Measurements from ENCODE around the gene MGMT.

MGMT gene

DNA sequence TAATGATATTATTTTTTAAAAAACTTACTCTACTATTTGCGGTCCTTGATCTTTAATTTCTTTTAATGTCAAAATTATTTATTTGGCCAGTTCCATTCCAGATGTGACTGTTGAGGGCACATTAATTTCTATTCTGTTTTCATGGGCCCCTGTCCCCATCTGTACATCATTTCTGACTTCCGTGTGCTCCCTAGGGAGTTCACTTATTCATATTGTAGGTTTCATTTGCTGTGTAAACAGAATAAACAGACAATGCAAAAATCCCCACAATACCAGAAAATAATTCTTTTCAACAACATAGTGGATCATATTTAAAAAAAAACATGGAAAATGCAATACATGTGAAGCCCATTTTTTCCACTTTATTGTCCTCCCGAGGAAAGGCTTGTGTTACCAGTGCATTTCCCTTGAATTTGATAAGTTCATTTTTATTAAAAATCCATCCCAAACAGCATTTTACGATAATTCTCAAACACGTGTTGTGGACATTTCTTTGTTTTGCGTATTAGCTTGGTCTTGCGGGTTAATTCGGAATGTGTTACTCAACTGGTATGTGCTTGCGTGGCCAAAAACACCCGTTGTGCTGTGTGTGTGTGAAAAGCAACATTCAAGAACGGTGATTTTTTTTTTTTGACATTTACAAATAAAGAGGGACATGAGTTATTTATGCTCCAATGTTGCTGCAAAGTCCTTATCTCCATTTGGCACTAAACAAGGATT is 138.4 kb downstream of the MGMT start:
- H3K4me3 ChIP-seq (ENCODE audit: low read depth, low read length), result no peak overlapping the region
- peak; percentile 5 for DNase-seq (ENCODE audit: low read depth)

DNA sequence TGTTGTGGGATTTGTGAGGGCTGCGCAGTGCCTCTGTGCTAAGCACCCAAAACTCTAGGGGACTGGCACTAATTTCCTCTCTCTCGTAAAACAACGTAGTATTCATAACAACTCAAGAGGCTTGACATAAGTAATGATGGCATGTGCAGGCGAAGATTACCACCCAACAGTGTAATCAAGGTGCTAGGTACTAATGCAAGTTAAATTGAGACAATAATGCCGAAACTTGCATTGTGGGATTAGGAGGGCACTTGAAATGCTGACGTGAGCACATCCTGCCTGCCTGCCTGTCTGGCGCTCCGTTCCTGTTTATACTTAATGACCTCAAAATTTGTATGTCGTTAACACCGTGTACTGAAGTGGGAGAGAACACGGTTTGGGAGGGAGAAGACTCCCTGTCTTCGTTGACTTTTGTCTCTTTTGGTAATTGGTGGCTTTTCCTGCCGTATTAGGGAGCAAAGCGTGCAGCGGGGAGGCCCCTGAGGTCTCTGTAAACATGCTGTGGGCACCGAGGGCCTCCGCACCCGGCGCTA is 139.0 kb downstream of the MGMT start:
- no peak for DNase-seq (ENCODE audit: low read depth)
- no peak overlapping the region for H3K4me3 ChIP-seq (ENCODE audit: low read depth, low read length)

DNA sequence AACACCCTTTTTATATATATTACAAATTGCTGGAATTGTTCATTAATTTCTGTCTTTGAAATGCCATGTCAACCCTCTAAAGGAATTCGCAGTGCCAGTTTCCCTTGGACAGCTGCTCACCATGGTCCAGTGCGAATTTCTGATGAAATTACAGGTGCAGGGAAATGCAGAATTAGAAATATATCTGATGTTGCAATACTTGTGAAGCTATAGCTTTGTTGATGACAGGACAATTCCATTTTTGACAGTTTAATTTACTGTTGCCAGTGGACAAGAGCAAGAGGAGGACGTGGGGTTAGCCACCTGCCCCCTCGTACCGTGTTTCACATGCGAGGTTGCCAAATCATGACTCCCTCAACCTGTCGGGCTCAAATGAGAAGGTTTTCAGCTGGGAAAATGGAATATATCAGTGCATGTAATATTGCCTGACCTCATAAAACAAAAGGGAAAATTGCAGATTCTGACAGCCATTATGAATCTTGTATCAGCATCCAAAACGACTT is 140.6 kb downstream of the MGMT start:
- DNase-seq (ENCODE audit: low read depth), result no peak
- no peak overlapping the region for H3K4me3 ChIP-seq (ENCODE audit: low read depth, low read length)

DNA sequence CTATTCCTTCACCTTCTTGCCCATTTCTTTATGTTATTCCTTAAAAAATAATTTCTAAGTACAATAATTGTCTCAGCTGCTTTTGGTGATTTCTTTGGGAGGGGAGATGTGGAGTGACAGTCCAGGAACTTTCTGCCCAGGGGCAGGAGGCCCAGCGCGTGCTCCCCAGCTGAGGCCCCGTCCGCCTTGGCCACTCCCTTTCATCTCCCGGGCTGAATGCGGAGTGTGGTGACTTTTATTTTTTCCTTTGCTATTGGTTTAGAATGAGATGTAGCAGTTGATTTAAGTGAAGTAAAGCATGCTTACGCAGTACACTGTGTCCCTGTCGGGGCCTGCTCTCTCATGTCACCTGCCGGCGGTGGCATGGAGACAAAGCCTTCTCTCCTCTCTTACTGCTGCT is 141.6 kb downstream of the MGMT start:
- no peak overlapping the region for H3K4me3 ChIP-seq (ENCODE audit: low read depth, low read length)
- DNase-seq (ENCODE audit: low read depth), result no peak

DNA sequence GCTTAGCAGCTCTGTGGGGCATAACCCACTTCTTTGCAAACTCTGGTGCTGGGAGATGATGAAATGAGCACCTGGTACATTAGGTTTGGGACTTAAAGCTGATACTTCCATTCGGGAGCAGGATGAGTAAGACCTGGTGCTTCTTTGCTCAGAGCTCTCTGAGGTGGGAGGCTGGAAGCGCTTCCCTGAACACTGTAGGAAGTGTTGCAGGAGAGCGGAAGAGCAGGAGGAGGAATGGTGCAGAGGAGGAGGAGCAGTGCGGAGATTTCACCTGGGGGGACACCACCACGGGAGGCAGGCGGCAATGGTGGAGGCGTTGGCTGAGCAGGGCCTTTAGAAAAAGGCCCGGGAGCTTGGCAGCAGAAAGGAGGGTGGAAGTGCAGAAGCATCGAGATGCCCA is 142.5 kb downstream of the MGMT start:
- no peak for DNase-seq (ENCODE audit: low read depth)

DNA sequence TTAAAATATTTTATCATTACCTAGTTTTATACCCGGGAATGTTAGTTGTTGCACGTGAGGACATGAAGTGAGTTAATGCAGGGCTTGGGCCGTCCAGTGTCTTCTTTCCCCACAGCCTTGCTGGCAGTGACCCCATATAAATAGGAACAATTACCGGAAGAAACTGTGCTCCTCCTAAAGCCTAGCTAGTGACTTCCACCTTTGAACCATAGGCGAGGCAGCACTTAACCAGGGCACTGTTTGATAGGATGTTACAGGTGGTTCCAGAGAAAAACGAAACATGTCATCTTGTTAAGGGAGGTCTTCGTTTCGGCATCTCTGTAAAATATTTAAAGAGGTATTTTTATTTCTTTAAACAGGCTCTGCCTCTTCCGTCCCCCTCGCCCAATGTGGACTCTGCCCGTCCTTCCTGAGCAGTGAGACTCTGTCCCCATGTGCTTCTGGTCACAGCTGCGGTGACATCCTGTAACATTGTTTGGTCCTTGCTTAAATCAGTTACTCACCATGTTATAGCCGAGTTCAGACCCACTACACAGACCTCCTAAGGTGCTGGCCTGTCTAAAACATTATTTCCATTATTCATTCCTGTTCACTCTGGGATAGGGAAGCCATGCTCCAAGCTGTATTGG is 145.6 kb downstream of the MGMT start:
- H3K4me3 ChIP-seq (ENCODE audit: low read depth, low read length), result no peak overlapping the region
- DNase-seq (ENCODE audit: low read depth), result no peak

More for the DNA sequence above, 142.5 kb downstream of the MGMT start:
- H3K4me3 ChIP-seq (ENCODE audit: low read depth, low read length), result no peak overlapping the region

DNA sequence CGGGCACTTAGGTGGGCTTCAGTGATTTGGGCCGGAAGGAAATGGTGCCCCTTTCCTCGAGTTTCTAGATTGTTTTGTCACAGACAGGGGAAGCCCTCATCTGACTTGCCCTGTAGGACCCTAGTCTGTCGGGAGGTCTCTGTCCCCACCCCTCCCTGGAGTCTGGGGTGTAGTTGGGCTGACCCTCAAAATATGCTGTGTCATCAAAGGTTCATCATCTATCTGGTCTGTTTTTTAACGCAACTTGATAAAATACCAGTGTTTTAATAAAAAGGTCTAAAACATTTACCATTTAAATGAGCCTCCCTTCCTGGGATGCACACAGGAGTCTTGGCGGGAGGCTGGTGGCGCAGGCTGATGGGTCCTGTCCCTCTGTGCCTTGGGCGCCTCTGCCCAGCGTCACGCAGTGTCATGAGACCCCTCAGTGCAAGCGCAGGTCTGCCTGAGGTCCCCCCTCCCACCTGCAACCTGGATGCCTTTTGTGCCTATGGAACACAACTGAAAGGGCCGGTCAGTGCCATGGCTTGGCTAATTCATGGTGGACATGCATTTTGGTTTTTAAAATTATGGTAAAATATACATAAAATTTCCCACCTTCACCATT is 146.4 kb downstream of the MGMT start:
- H3K4me3 ChIP-seq (ENCODE audit: low read depth, low read length), result no peak overlapping the region
- DNase-seq (ENCODE audit: low read depth), result no peak

DNA sequence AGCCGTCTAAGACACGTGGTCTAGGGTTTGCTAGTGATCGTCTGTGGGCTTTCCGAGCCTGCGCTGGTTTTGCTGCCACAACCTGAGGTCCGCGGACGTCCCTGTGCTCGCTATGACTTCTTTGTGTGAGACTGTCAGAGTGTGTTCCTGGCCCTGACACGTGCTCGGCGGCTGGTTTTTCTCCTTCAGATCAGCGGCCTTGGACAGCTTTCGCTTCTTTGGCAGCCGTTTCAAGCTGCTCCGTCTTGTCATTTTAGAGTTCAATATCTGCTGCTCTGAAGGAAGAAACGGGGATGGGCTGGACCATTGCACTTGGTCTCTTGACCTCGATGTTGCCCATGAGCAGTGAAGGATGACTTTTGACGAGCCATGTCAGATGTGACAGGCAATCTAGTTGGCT is 147.3 kb downstream of the MGMT start:
- no peak for DNase-seq (ENCODE audit: low read depth)
- H3K4me3 ChIP-seq (ENCODE audit: low read depth, low read length), result no peak overlapping the region

DNA sequence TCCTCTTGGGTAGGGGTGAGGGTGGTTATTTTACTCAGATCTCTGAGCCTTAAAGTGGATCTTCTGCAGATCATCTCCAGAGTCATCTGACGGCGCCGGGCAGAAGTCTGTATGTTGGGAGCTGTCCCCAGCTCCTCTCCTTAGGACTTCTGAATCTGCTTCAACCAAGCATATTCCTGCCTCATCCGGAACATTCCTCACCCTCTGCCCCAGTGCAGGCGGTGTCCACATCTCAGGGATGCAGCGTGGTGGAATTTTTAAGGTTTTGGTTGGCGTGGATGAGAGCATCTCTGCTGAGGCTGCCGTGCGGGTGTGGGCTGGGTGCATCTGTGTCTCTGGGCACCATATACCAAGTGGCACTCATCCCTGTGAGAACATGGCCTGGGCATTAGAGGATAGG is 148.3 kb downstream of the MGMT start:
- no peak for DNase-seq (ENCODE audit: low read depth)

DNA sequence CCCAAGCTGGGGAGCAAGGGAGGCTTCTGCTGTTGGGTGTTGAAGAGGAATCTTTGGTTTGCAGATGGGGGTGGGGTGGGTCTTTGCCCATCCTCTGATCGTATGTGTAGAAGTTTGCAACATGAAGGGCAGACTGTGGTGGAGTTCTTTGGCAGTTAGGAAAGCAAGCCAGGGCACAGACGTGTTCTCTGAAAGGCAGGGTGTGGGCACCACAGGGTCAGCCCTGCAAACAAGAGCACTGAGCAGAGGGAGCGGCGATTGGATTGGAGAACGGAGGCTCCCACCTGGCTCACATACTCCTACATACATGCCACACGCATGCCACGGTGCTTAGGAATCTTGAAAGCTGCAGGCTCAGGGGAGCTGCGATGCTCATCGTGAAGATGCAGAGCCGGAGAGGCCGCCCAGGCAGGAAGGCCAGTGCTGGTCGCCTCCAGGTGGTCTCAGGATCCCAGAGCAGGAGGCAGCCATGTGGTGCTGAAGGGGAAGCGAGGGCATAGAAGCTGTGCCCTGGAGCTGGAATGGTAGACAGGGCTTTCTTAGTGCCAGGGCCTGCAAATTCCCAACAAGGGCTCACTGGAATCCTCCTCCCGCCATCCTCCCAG is 149.0 kb downstream of the MGMT start:
- no peak for DNase-seq (ENCODE audit: low read depth)
- no peak overlapping the region for H3K4me3 ChIP-seq (ENCODE audit: low read depth, low read length)

More for the DNA sequence above, 148.3 kb downstream of the MGMT start:
- no peak overlapping the region for H3K4me3 ChIP-seq (ENCODE audit: low read depth, low read length)

DNA sequence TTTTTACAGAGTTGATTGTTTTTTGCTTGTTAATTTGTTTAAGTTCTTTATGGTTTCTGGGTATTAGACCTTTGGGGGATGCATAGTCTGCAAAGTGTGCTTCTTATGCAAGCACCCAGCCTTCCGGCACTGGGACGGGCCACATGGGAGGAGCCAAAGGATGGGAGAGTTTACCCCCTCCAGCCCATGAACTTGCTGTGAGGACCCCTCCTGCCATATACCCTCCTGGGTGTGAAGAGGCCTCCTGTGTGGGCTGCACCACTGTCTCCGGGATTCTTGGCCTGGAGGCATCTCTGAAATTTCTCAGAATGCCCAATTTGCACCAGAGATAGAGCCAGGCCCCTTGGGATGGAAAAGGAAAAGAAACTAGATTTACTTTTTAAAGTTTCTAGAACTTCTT is 150.7 kb downstream of the MGMT start:
- DNase-seq (ENCODE audit: low read depth), result no peak
- no peak overlapping the region for H3K4me3 ChIP-seq (ENCODE audit: low read depth, low read length)

DNA sequence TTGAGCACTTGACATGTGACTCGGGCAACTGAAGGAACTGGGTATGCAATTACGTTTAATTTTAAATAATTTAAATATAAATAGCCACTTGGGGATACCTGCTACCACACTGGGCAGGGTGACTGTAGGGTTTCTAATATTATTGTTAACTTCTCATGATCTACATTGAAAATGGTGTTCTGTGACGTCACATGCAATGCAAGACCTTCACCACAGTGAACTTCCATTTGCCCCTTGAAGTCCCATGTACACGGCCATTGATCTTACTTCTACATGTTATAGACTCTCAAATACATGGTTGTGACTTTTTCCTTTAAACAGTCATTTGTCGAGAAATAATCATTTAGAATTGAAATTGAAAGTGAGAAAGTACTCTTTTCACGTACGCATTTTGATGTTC is 154.0 kb downstream of the MGMT start:
- no peak for DNase-seq (ENCODE audit: low read depth)
- H3K4me3 ChIP-seq (ENCODE audit: low read depth, low read length), result no peak overlapping the region

DNA sequence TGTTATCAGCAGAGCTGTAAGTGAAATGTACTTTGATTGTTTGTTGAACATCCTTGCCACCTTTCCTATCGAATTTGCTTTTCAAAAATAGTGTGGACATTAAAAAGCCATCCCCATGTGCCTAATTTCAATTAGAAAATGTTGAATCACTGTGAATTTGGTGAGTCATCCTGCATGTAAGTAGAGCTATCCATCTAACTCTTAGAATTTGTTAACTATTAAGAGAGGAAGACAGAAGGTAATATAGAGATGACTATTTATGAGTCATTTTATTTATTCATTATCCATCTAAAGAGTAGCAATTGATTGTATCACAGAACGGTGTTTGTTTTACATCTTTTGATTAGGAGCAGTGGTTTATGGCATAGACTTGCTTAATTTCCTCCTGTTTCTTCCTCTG is 154.7 kb downstream of the MGMT start:
- DNase-seq (ENCODE audit: low read depth), result no peak
- H3K4me3 ChIP-seq (ENCODE audit: low read depth, low read length), result no peak overlapping the region

DNA sequence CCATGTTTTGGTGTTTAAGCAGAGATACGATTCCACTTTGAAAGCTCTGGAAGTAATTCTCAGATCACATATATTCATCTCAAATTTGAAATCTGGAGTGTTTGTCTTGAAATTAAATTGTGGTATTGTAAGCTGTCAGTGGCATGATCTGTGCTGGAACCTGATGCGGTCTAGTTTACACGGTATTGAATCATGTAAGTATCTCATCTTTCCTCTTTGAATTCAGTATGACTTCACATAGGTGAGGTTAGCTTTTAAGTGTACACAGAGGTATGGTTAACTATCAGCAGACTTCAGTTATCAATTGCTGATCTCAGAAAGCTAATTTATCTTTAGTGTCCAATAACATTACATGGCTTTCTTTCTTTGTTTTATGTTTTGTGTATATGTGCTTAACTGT is 155.2 kb downstream of the MGMT start:
- no peak for DNase-seq (ENCODE audit: low read depth)
- no peak overlapping the region for H3K4me3 ChIP-seq (ENCODE audit: low read depth, low read length)

DNA sequence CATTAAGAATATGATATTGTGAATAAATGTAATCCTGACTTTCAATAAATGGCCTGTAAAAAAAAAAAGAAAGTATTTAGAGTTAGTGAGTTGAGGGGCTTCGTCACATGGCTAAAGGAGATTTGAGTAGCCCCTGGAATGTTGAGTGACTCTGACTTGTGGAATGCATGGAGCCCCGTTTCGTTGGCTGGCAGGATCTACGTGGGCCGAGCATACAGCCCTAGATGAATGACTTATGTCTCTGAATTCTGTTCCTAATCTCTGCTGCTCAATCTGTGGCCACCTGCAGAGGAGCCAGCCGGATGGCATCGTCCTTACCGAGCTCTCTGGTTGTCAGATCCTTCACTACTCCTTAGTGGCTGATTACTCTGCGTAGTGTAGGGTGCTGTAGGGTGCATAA is 155.7 kb downstream of the MGMT start:
- no peak for DNase-seq (ENCODE audit: low read depth)
- no peak overlapping the region for H3K4me3 ChIP-seq (ENCODE audit: low read depth, low read length)

DNA sequence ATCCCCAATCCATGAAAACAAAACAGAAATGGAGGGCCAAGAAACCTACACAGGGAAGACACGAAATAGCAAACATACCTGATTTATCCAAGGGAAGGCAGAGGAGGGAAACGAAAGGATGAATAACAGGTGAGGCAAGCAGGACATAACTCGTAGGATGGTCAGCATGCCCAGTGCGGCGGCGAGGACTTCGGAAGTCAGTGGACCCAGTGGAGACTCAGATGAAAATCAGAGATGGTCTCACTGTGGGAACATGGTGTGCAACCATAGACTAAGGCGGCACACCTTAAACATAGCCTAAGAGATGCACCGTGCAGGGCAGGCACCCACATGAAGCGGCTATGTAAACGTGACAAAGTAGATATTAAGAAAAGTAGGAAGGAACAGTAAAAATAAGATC is 157.5 kb downstream of the MGMT start:
- H3K4me3 ChIP-seq (ENCODE audit: low read depth, low read length), result no peak overlapping the region
- no peak for DNase-seq (ENCODE audit: low read depth)

DNA sequence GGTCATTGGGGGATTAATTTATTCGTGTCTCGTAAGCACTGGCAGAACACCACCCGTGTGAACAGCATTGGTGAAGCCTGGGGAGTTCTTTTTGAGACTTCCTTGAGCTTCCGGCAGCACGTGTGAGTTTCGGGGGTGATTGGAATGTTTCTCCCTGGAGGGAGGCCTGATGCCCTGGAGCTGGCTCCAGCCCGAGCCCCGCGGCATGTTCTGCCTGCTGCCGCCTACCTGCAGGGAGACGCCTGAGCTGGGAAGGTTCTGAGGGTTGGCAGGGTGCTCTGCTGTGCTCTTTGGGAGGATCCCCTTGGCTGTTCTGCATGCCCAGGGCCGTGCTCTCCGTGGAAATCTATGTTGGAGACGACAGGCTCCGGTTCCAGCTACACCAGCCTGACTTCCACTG is 159.3 kb downstream of the MGMT start:
- no peak for DNase-seq (ENCODE audit: low read depth)
- H3K4me3 ChIP-seq (ENCODE audit: low read depth, low read length), result no peak overlapping the region

DNA sequence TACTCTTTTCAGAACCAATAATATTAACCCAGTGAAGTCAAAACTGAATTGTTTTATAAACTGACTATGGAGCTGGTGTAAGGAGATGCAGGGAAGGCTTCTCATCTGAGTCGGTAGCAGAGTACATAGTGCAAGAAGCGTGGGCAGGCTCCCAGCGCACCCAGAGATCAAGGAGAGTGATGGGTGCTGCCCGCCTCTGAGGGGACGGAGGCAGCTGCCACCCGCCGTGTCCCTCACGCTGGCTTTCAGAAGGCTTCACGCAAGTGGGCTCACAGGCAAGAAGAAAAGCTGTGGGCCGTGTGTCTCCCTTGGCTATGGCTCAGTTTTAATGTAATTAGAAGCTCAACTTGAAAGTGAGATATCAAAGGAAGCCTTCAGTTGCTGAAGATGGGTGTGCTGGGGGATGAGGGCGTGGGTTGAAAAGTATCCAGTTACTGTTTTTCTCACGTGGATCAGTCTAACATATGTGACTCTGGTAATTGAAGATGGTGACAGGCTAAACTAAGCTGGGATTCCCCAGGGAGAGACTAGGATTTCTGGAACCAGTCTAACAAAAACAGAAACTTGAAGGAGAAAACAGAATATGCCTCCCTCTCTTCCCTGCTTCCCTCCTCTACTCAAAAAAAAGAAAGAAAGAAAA is 159.9 kb downstream of the MGMT start:
- DNase-seq (ENCODE audit: low read depth), result peak; percentile 4
- H3K4me3 ChIP-seq (ENCODE audit: low read depth, low read length), result no peak overlapping the region

DNA sequence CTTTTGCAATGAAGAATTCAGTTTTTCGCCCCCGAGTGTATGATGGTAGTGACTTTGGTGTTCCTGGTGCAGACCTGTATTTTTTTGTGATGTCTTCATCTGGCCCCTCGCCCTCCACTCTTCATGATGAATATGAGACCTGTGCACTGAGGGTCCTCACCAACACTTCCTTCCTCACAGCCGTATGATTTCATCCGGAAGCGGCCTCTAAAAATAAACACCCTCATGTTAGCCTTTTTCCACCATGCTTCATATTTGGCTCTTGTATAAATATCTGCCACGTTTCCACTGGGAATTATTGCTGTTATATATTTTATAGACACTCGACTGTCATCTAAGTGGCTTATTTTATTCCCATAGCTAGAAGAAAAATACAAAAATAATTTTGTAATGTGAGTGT is 160.4 kb downstream of the MGMT start:
- no peak for DNase-seq (ENCODE audit: low read depth)
- H3K4me3 ChIP-seq (ENCODE audit: low read depth, low read length), result no peak overlapping the region

DNA sequence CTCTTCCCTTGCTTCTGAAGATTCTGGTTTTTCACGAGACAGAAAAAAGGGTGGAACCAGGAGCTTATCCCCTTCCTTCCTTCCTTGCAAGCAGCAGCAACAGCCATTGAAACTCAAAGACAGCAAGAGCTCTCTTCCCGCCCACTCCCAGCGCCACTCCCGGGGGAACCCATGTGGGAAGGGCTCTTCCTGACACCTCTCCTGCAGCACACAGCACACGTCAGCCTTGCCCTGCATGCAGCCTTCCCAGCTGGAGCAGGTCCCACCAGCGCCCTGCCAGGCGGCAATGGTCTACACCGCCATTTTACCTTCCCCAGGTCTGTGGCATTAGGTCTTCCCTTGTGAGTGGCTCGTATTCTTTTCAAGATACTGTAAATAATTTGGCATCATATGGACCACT is 161.8 kb downstream of the MGMT start:
- no peak for DNase-seq (ENCODE audit: low read depth)
- no peak overlapping the region for H3K4me3 ChIP-seq (ENCODE audit: low read depth, low read length)
